Fibroblast of the aortic adventitia (primary cell): ENCODE data around the gene SLC25A3. TPM values are rescaled to one million over a fixed set of nuclear protein-coding genes. Genes with fewer than 3 reads are reported as not detected.
"Not testable (repeated sequence)": the region's sequence is repeated elsewhere in the genome, so short reads cannot be mapped to it uniquely, and the experiment has no call there.

ENCODE experiments used
- DNase-seq: peaks from one replicate; pipeline ENCODE4 v3.0.0-alpha.2; 2010; ENCODE audit warnings: low read depth
- H3K4me3 ChIP-seq: 2 replicates; pipeline ENCODE4 v1.5.1; 2011; ENCODE audit warnings: low read depth, mild to moderate bottlenecking, control low read depth, low read length, moderate library complexity
- total RNA-seq: library from RNA; depleted of rRNA; stranded (reverse); fragments of >200 nt; gene quantifications from 2 replicates; pipeline ENCODE4 v1.2.3, GENCODE V29; 2012; ENCODE audit warnings: low replicate concordance
- TF ChIP-seq, protein P1 (sequence below): IDR thresholded peaks from 2 replicates; pipeline ENCODE4 v1.5.1; 2011; ENCODE audit warnings: mild to moderate bottlenecking, low read length, control low read depth, inconsistent platforms; ENCODE audit not compliant: insufficient read depth

The SLC25A3 gene
- total RNA-seq: 760 and 828 TPM in 2 replicates

DNA sequence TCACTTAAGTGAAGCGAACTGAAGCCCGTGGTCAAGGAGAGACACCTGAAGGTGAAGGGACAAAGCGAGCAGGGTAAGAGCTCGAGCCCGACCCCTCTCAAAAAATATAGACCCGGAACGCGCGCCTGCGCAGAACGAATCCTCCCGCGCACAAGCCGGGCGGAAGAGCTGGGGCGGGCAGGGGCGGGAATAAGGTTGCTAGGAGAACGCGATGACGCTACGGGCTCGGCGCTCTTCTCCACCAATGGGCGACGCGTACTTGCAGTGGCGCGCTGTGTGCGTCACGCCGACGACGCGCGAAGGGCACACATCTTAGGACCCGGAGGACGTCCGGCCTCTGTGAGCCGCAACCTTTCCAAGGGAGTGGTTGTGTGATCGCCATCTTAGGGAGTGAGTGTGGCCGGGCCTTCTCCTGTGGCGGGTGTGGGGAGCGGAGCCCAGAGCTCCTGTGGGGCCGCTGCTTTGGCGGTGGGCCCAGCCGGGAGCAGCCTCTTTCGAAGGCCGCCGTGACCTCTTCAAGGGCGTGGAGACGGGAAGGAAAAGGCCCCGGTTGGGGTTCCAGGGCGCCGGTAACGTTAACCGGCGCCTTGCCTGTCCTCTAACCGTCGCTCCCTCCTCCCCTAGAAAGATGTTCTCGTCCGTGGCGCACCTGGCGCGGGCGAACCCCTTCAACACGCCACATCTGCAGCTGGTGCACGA, at the start of gene SLC25A3:
SLC25A3 (plus strand) TSS at position 336 of the 699 bp plus-strand sequence; CDS start at position 629, 293 bp downstream.
- DNase-seq: peak; percentile 98
- H3K4me3 ChIP-seq: peak within 1 kb of the TSS; percentile 99
- TF ChIP-seq, protein P1, sequence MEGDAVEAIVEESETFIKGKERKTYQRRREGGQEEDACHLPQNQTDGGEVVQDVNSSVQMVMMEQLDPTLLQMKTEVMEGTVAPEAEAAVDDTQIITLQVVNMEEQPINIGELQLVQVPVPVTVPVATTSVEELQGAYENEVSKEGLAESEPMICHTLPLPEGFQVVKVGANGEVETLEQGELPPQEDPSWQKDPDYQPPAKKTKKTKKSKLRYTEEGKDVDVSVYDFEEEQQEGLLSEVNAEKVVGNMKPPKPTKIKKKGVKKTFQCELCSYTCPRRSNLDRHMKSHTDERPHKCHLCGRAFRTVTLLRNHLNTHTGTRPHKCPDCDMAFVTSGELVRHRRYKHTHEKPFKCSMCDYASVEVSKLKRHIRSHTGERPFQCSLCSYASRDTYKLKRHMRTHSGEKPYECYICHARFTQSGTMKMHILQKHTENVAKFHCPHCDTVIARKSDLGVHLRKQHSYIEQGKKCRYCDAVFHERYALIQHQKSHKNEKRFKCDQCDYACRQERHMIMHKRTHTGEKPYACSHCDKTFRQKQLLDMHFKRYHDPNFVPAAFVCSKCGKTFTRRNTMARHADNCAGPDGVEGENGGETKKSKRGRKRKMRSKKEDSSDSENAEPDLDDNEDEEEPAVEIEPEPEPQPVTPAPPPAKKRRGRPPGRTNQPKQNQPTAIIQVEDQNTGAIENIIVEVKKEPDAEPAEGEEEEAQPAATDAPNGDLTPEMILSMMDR: no peak

DNA sequence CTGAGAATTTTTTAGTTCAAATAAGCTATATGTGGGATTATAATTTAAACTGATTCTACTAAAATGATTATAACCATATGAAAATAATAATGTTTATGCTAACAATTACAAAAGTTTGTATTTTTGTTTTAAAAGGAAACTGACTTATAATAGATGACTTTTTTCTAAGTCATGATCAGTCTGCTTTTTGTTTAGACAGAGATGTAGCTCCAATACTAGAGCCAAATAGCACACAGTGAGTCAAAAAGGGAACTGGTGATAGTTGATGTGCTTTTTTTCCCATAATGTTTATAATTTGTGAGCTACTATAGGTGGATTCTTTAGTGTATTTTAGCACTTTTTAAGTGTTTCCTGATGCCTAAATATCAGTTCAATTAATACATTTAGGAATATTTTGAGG, 49.8 kb upstream of the SLC25A3 start:
- no peak for DNase-seq
- TF ChIP-seq, protein P1: no peak
- H3K4me3 ChIP-seq: no peak overlapping the region

DNA sequence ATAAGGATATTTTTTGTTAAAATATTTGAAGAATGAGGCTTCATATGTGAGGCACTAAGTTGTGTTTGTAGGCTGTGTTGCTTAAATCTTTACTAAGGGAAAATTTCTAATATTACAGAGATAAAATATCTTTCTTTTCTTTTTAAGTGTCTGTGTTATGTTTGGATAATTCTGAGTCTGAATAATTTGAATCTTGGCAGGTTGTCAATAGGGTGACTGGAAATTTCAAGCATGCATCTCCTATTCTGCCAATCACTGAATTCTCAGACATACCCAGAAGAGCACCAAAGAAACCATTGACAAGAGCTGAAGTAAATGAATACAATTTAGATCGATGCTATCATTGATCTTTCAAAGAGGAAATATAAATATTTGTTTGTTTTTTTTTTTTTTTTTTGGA, 48.7 kb upstream of the SLC25A3 start:
- DNase-seq: peak; percentile 27
- TF ChIP-seq, protein P1: no peak
- no peak overlapping the region for H3K4me3 ChIP-seq

DNA sequence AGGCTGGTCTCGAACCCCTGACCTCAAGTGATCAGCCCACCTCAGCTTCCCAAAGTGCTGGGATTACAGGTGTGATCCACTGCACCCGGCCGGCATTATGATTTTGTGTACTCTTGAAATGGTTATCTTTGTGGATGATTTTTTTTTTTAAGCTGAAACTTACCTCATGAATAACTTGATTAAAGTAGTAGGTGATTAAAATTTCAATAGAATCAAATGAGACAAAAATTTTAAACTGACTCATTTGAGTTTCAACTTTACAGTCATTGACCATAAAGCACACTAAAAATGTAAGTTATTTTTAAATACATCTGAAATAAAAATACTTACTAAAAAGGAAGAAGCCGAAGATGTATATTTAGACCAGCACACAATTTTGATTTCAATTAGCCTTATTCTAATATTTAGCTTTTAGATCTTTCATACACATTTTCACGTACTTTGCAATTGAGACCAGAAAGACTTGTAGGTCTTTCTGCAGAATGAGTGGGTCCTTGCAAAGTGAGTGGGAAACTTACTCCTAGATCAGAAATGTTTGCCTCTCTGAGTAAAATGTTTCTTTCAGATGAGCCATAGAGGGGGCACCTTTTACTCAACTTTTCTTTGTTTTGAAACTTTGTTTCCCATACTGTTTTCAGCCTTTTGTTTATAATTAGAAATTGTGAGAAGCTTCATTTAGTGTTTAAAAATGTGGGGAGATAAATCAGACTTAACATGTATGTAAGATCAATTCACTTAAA, 43.9 kb upstream of the SLC25A3 start:
- DNase-seq: no peak
- H3K4me3 ChIP-seq: no peak overlapping the region
- TF ChIP-seq, protein P1: no peak

DNA sequence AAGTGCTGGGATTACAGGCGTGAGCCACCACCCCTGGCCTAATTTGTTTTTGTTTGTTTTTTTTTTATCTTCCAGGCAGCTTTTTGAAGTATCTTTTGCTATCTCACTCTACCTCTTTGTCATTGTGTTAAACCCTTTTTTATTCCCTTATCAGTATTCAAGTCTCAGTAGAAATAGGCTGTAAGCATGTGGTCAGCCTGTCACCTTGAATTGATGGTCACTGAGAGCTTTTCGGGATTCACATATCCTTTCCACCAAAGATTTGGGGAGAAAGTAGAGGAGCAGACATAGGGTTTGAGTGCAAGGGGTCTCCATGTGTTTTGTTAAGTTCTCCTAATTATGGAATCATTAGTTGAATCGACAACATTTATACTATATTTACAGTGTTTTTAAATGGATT, 41.7 kb upstream of the SLC25A3 start:
- no peak for DNase-seq
- TF ChIP-seq, protein P1: no peak
- H3K4me3 ChIP-seq: no peak overlapping the region

DNA sequence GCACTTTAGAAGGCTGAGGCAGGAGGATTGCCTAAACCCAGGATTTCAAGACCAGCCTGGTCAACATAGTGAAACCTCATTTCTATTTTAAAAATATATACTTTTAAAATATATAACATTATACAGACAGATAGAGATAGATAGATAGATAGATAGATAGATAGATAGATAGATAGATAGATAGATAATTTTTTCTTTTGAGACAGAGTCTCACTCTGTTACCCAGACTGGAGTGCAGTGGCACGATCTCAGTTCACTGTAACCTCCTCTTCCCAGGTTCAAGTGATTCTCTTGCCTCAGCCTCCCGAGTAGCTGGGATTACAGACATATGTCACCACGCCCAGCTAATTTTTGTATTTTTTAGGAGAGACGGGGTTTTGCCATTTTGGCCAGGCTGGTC, 35.4 kb upstream of the SLC25A3 start:
- not testable (repeated sequence) for H3K4me3 ChIP-seq, DNase-seq

DNA sequence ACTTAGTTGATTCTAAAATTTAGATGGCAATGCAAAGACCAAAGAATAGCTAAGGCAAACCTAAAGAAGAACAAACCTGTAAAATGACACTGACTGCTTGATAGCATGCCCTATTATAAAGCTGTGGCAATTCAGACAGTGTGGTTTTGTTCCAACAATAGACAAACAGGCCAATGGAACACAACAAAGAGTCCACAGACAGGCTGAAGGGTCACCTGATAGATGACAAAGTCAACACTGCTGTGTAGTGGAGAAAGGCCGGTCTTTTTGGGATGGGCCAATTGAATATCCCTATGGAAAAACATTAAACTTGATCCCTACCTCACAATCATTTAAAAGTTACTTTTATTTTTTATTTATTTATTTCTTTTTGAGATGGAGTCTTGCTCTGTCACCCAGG, 33.8 kb upstream of the SLC25A3 start:
- no peak overlapping the region for H3K4me3 ChIP-seq
- no peak for DNase-seq
- TF ChIP-seq, protein P1: no peak
